Muscle layer of duodenum (tissue), 2 donors: ENCODE results near the gene CHD5.

Experiments used
- H3K27ac ChIP-seq: one replicate; pipeline ENCODE4 v1.7.0; 2013; ENCODE audit warnings: mild to moderate bottlenecking, low read length
- H3K27me3 ChIP-seq: one replicate; pipeline ENCODE4 v1.7.0; 2013; ENCODE audit warnings: low read depth, mild to moderate bottlenecking, control low read depth, low read length
- H3K36me3 ChIP-seq, 2 donors: one replicate each; pipeline ENCODE4 v1.7.0; 2013; ENCODE audit warnings: low read length in 2 of 2, control low read depth in 1 of 2, mild to moderate bottlenecking in 1 of 2; ENCODE audit not compliant: insufficient read depth in 2 of 2, control insufficient read depth in 1 of 2
- H3K4me1 ChIP-seq, 2 donors: one replicate each; pipeline ENCODE4 v1.7.0; 2013; ENCODE audit warnings: low read length in 2 of 2, mild to moderate bottlenecking in 2 of 2, control low read depth in 1 of 2, moderate library complexity in 1 of 2; ENCODE audit not compliant: insufficient read depth in 2 of 2, control insufficient read depth in 1 of 2
- H3K4me3 ChIP-seq, 2 donors: one replicate each; pipeline ENCODE4 v1.7.0; 2013; ENCODE audit warnings: low read length in 2 of 2, low read depth in 1 of 2, mild to moderate bottlenecking in 1 of 2
- H3K9me3 ChIP-seq, 2 donors: one replicate each; pipeline ENCODE4 v1.7.0; 2013; ENCODE audit warnings: low read length in 2 of 2, control low read depth in 1 of 2, mild to moderate bottlenecking in 1 of 2; ENCODE audit not compliant: control insufficient read depth in 1 of 2
- donor health status: healthy.

CHD5 gene

DNA sequence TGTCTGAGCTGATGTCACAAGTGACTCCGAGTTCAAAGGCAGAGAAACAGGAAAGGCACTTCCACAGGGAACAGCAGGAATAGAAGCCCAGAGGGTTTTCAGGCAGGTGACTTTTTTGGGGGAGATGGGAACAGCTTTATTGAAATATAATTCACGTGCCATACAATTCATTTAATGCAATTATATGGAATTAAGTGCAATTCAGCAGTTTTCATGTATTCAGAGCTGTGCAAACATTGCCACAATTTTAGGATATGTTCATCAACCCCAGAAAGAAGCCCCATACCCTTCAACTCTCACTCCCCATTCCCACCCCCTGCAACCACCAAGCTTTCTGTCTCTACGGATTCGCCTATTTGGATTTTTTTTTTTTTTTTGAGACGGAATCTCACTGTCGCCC is 117.5 kb downstream of the CHD5 start:
- H3K4me1 ChIP-seq, result peaks cover 4 to 12% of the 10 kb centered on the region in 2 donors
- no peaks in the 10 kb centered on the region for H3K27me3 ChIP-seq
- no peak overlapping the region for H3K4me3 ChIP-seq
- no peak overlapping the region for H3K27ac ChIP-seq
- no peaks in the 10 kb centered on the region for H3K9me3 ChIP-seq
- H3K36me3 ChIP-seq, result no peaks in the 10 kb centered on the region

DNA sequence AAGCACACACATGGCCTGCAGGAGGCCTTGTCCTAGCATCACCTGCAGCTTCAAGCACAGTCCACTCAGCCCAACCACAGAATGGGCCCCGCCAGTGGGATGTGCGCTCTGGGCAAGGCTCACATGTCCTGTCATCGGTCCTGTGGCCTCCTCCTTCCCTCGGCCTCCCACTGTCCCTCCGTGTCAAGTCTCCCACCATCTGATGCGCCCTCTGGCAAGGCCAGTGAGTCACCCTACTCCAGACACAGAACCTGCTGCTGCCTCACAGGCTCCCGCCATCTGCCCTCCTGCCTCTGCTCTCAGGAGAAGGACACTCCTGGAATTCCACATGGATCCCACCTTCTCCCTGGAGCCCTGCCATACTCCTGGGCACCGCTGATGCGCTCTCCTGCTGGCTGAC is 120.3 kb downstream of the CHD5 start:
- Histone ChIP-seq H3K27ac (no peak overlapping the region), H3K36me3 (no peaks in the 10 kb centered on the region), H3K27me3 (no peaks in the 10 kb centered on the region), H3K4me3 (no peak overlapping the region), H3K4me1 (peaks cover 4 to 12% of the 10 kb centered on the region in 2 donors), H3K9me3 (no peaks in the 10 kb centered on the region)

DNA sequence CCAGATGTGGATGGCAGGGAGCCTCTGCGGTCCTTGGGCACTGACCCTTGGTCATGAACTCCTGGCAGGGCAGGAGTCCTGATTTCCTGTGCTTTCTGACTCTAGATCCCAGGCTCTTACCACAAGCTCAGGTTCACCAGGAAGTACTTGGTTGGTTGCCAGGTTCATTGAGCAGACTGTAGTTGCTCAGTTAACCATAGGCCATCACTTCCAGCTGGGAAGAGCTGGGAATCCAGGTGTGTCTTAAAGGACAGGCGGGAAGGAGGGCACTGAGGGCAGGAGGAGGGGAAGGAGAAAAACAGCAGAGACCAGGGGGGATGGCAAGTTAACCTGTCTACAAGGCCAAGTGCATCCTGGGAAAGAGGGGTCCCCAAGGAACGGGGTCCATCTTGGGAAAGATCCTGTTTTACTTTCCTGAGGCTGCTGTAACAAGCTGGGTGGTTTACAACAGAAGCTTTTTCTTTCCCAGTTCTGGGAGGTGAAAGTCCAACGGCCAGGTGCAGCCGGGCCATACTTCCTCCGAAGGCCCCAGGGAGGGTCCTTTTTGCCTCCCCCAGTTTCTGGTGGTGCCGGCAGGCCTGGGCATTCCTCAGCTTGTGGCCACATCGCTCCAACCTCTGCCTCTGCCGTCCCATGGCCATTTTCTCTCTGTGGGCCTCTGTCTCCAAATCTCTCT is 122.8 kb downstream of the CHD5 start:
- no peaks in the 10 kb centered on the region for H3K36me3 ChIP-seq
- H3K27me3 ChIP-seq, result no peaks in the 10 kb centered on the region
- H3K9me3 ChIP-seq, result no peaks in the 10 kb centered on the region
- peaks cover 4 to 19% of the 10 kb centered on the region in 2 donors for H3K4me1 ChIP-seq
- H3K27ac ChIP-seq, result no peak overlapping the region
- no peak overlapping the region for H3K4me3 ChIP-seq

DNA sequence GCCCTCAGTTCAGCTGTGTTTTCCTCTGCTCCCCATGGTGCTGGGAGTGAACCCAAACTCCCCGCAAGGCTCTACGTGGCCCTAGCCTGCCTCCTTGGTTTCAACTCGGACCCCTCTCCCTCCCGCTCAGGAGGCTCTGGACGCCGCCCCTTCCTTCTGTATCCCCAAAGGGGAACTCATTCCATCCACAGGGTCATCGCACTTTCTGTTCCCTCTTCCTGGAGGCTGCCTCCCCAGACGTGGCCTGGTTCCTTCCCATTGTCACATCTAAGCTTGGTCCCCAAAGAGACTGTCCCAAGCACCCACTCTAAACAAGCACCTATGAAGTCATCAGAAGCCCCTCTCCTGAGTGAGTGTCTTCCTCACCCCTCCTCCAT is 123.6 kb downstream of the CHD5 start:
- no peaks in the 10 kb centered on the region for H3K9me3 ChIP-seq
- H3K4me3 ChIP-seq, result no peak overlapping the region
- H3K4me1 ChIP-seq, result peaks cover 4 to 19% of the 10 kb centered on the region in 2 donors
- H3K27me3 ChIP-seq, result no peaks in the 10 kb centered on the region
- no peaks in the 10 kb centered on the region for H3K36me3 ChIP-seq
- H3K27ac ChIP-seq, result no peak overlapping the region

DNA sequence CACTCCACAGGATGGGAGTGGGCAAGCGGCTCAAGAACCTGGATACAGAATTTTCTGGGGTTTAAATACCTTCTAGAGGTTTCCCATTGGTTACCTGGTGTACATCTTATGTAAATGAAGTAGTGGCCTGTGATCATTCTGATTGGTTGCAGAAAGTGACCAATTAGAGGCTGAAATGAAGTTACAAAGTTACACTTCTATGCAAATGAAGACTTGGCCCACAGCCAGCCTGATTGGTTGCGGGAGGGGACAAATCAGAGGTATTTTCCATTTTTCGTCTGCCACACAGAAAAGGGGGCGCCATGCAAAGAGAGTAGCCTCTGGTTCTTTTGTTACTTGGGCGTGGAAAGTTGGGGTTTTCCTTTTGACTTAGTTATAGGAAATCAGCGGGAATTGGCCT is 125.5 kb downstream of the CHD5 start:
- Histone ChIP-seq H3K4me3 (no peak overlapping the region), H3K36me3 (no peaks in the 10 kb centered on the region), H3K27ac (no peak overlapping the region), H3K27me3 (no peaks in the 10 kb centered on the region), H3K9me3 (no peaks in the 10 kb centered on the region), H3K4me1 (peaks cover 4 to 19% of the 10 kb centered on the region in 2 donors)

DNA sequence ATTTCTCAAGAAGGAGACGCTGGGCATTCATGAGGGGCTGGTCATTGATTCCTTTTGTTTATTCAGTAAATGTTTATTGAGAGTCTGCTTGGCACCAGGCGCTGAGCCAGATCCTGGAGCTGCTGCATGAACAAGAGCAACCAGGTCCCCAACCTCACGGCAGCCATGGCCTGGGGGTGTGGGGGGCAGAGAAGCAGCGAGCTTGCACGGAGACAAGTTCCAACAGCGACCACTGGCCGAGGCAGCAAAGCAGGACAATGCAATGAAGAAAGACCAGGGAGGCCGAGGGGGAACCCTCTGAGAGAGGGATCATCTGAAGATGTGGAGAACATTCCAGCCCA is 126.9 kb downstream of the CHD5 start:
- Histone ChIP-seq H3K4me3 (no peak overlapping the region), H3K36me3 (no peaks in the 10 kb centered on the region), H3K4me1 (peaks cover under 1 to 12% of the 10 kb centered on the region in 2 donors), H3K9me3 (no peaks in the 10 kb centered on the region), H3K27me3 (no peaks in the 10 kb centered on the region), H3K27ac (no peak overlapping the region)

DNA sequence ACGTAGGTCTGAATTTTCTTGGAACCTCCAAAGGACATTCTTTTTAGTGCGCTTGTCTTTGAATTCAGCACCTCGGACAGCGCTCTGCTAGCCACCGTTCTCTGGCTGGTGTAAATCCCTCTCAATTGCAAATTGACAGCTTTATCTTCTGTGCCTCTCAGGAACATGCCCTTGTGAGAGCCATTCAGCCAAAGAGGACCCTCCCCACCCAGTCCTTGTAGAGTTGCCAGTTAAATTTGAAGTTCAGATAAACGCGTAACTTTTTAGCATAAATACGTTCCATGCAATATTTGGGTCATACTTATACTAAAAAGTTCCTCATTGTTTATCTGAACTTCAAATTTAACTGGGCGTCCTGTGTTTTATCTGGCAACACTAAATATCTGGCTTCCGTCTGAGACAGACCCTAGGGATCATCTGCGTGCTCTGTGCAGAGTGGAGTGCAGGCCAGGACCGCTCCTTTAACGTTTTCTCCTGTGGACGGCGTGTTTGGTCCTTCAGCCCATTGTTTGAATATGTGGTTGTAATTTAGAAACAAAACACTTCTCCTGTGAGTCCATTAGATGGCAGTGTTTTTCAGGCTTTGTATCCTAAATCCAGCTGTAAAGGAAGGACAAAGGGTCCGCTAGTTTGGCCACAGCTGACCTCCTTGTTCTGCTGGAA is 127.4 kb downstream of the CHD5 start:
- Histone ChIP-seq H3K27ac (no peak overlapping the region), H3K36me3 (no peaks in the 10 kb centered on the region)

More for the DNA sequence above, 127.4 kb downstream of the CHD5 start:
- Histone ChIP-seq H3K27me3 (no peaks in the 10 kb centered on the region), H3K4me1 (peaks cover 0 to 8% of the 10 kb centered on the region in 2 donors), H3K4me3 (no peak overlapping the region), H3K9me3 (no peaks in the 10 kb centered on the region)
